HG03558 (cell line): ENCODE measurements around the gene PAQR4.
"Not testable (repeated sequence)": the region's sequence is repeated elsewhere in the genome, so short reads cannot be mapped to it uniquely, and the experiment has no call there.

Experiments
- ATAC-seq: cut with Tn5 transposase; IDR thresholded peaks from one replicate; pipeline ENCODE4 v1.9.1; 2021; ENCODE audit warnings: moderate number of reproducible peaks; ENCODE audit not compliant: unreplicated experiment; ENCODE audit errors: extremely low read depth

PAQR4 gene

GRCh38 chr16:2942045-2942444 lies 27.1 kb upstream of the PAQR4 start:
- ATAC-seq = no peak

GRCh38 chr16:2943716-2944115 lies 25.4 kb upstream of the PAQR4 start:
- ATAC-seq = not testable (repeated sequence)

- no peak for ATAC-seq
Measured at GRCh38 chr16:2946649-2947048, 22.5 kb upstream of the PAQR4 start.

GRCh38 chr16:2948807-2949704 lies 20.1 kb upstream of the PAQR4 start:
- no peak for ATAC-seq

- no peak for ATAC-seq
Measured at GRCh38 chr16:2949705-2950352, 19.3 kb upstream of the PAQR4 start.

- ATAC-seq = no peak
Measured at GRCh38 chr16:2950353-2950724, 18.8 kb upstream of the PAQR4 start.

- ATAC-seq = no peak
Measured at GRCh38 chr16:2950773-2951172, 18.4 kb upstream of the PAQR4 start.

- ATAC-seq = no peak
Measured at GRCh38 chr16:2952679-2953078, 16.5 kb upstream of the PAQR4 start.

- no peak for ATAC-seq
Measured at GRCh38 chr16:2953706-2954627, 15.2 kb upstream of the PAQR4 start.

- no peak for ATAC-seq
Measured at GRCh38 chr16:2954656-2955381, 14.3 kb upstream of the PAQR4 start.

- no peak for ATAC-seq
Measured at GRCh38 chr16:2955438-2955778, 13.7 kb upstream of the PAQR4 start.

- ATAC-seq = no peak
Measured at GRCh38 chr16:2955779-2956578, 13.2 kb upstream of the PAQR4 start.

- no peak for ATAC-seq
Measured at GRCh38 chr16:2956579-2956956, 12.6 kb upstream of the PAQR4 start.

- ATAC-seq = no peak
Measured at GRCh38 chr16:2959206-2959605, 9.9 kb upstream of the PAQR4 start.

GRCh38 chr16:2960183-2961010 lies 8.8 kb upstream of the PAQR4 start:
- no peak for ATAC-seq

GRCh38 chr16:2962334-2963073 lies 6.6 kb upstream of the PAQR4 start:
- ATAC-seq = no peak

- ATAC-seq = no peak
Measured at GRCh38 chr16:2963074-2963722, 6.0 kb upstream of the PAQR4 start.
